Measurements from ENCODE around the gene PRR29.

The PRR29 gene

GRCh38 chr17:64016974-64017373 is 18.8 kb downstream of the PRR29 start:
- DNase-seq, result no peak

- DNase-seq, result no peak
Observed at GRCh38 chr17:64017381-64017980, 19.3 kb downstream of the PRR29 start.

GRCh38 chr17:64019551-64019961 is 21.4 kb downstream of the PRR29 start:
- DNase-seq, result peak; percentile 23 to 24

- peak; percentile 85 to 86 for DNase-seq
Observed at GRCh38 chr17:64020056-64020766, 22.1 kb downstream of the PRR29 start, which contains the start of gene ICAM2. ICAM2 (minus strand) TSS chr17:64020633; CDS start chr17:64006691, 13,942 bp downstream.

GRCh38 chr17:64022611-64023063 is 24.5 kb downstream of the PRR29 start:
- DNase-seq, result peak; percentile 36 to 43

- DNase-seq, result no peak
Observed at GRCh38 chr17:64024215-64024654, 26.1 kb downstream of the PRR29 start.

- peak; percentile 67 to 71 for DNase-seq
Observed at GRCh38 chr17:64024781-64025731, 26.9 kb downstream of the PRR29 start.

- DNase-seq, result peak; percentile 89 to 91
Observed at GRCh38 chr17:64025732-64026294, 27.7 kb downstream of the PRR29 start.

- DNase-seq, result peak; percentile 73 to 79
Observed at GRCh38 chr17:64028874-64029464, 30.8 kb downstream of the PRR29 start.

GRCh38 chr17:64032081-64032480 is 33.9 kb downstream of the PRR29 start:
- no peak for DNase-seq

GRCh38 chr17:64036198-64036922 is 38.2 kb downstream of the PRR29 start:
- DNase-seq, result no peak

GRCh38 chr17:64037180-64037579 is 39.0 kb downstream of the PRR29 start:
- DNase-seq, result no peak

- DNase-seq, result no peak
Observed at GRCh38 chr17:64037802-64038201, 39.7 kb downstream of the PRR29 start.

- no peak for DNase-seq
Observed at GRCh38 chr17:64038331-64039105, 40.4 kb downstream of the PRR29 start.

GRCh38 chr17:64039106-64039400 is 40.9 kb downstream of the PRR29 start:
- no peak for DNase-seq

GRCh38 chr17:64040206-64040605 is 42.1 kb downstream of the PRR29 start:
- no peak for DNase-seq

GRCh38 chr17:64041912-64042311 is 43.8 kb downstream of the PRR29 start:
- no peak for DNase-seq

- DNase-seq, result no peak
Observed at GRCh38 chr17:64042700-64043485, 44.7 kb downstream of the PRR29 start.

- no peak for DNase-seq
Observed at GRCh38 chr17:64045176-64045575, 47.0 kb downstream of the PRR29 start.

- DNase-seq, result no peak
Observed at GRCh38 chr17:64048805-64049204, 50.7 kb downstream of the PRR29 start.
